ENCODE data around the gene INPP5A.

INPP5A gene

GRCh38 chr10:132615341-132616169, 78.0 kb downstream of the INPP5A start:
- Histone ChIP-seq H3K4me3 (no peak overlapping the region), H3K27ac (no peak overlapping the region)

GRCh38 chr10:132616170-132616995, 78.8 kb downstream of the INPP5A start:
- no peak overlapping the region for H3K4me3 ChIP-seq
- H3K27ac ChIP-seq = no peak overlapping the region

- H3K4me3 ChIP-seq = no peak overlapping the region
- no peak overlapping the region for H3K27ac ChIP-seq
Measured at GRCh38 chr10:132616996-132617736, 79.6 kb downstream of the INPP5A start.

- Histone ChIP-seq H3K4me3 (no peak overlapping the region), H3K27ac (no peak overlapping the region)
Measured at GRCh38 chr10:132617737-132618052, 80.1 kb downstream of the INPP5A start.

- Histone ChIP-seq H3K4me3 (no peak overlapping the region), H3K27ac (no peak overlapping the region)
Measured at GRCh38 chr10:132618158-132618919, 80.8 kb downstream of the INPP5A start.

DNA sequence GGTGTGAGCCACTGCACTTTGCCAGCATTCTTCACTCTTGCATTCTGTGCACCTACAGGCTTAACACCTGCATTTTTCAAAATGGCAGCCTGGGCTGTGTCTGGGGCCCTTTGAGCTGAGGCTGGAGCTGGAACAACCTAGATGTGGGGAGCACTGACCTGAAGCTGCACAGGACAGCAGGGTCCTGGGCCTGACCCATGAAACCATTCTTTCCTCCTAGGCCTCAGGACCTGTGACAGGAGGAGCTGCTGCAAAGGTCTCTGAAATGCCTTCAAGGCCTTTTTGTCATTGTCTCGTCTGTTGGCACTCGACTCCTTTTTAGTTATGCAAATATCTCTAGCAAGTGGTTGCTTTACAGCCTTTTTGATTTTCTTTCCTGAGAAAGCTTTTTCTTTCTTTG, 82.3 kb downstream of the INPP5A start:
- Histone ChIP-seq H3K4me3 (no peak overlapping the region), H3K27ac (no peak overlapping the region)

DNA sequence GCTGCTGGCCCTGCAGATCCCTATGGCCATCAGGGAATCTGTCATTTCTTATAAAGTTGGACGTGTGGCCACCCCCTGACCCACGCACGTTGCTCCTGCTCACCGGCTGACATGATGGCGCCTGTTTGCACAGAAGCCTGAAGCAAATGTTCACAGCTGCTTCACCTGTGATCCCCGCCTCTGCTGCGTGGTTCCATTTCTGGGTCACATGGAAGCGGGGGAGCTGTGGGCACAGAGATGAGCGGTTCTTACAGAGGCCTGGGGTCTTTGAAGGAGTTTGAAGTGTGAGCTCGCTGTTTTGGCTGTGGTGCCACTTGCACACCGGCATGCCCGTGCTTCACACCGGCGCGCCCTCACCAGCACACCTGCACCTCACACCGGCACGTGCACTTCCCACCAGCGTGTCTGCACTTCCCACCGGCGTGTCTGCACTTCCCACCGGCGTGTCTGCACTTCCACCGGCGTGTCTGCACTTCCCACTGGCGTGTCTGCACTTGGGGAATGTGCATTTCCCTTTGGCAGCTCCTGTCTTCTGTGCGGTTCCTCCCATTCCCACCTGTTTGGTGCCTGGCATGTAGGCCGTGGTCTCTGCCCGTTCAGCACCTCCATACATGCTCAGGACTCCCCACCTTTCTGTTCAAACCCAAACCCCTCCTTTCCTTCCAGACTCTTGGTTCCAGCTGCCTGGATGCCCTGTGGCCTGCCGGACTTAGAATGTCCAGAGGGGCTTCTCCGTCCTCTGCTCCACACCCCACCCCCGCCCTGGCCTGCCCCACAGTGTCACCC, 86.7 kb downstream of the INPP5A start:
- no peak overlapping the region for H3K4me3 ChIP-seq
- peak overlapping the region in 8 of 21 experiments; percentile 29 to 67 (median 56) for H3K27ac ChIP-seq

GRCh38 chr10:132624847-132625471, 87.4 kb downstream of the INPP5A start:
- Histone ChIP-seq H3K4me3 (no peak overlapping the region), H3K27ac (peak overlapping the region in 9 of 21 experiments; percentile 29 to 67 (median 54))

DNA sequence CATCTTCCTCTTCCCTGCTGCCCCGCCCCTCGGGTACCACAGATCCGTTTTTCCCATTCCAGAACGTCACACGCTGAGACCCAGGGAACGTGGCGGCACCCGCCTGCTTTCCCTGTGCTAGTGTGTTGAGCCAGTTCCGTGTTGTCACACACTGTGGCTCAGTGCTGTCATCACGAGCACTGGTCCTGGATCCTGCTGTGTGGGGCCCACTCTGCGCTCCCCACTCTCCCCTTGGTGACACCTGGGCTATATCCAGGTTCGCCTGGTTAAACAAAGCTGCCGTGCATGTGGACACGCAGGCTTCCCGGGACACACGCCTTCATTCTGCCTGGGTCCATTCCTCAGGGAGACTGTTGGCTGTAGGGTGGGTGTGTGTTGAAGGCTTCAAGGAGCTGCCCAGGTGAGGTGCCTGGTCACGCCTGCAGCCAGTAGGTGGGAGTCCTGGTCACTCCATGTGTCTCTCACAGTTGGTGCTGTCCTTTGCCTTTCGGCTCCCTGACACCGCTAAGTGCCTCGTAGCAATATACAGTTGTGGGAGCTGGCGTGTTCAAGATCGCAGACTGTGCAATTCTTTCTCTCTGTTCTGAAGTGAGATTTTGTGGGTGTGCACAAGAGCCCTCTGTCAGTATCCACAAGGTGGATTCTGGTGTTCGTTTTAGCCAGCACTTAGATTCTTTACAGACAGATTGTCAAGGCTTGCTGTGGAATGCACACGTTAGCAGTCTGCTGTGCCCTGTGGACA, 88.6 kb downstream of the INPP5A start:
- H3K4me3 ChIP-seq = no peak overlapping the region
- peak overlapping the region in 1 of 21 experiments; percentile 67 for H3K27ac ChIP-seq

GRCh38 chr10:132626761-132627665, 89.4 kb downstream of the INPP5A start:
- no peak overlapping the region for H3K4me3 ChIP-seq
- peak overlapping the region in 4 of 21 experiments; percentile 59 to 75 (median 70) for H3K27ac ChIP-seq

DNA sequence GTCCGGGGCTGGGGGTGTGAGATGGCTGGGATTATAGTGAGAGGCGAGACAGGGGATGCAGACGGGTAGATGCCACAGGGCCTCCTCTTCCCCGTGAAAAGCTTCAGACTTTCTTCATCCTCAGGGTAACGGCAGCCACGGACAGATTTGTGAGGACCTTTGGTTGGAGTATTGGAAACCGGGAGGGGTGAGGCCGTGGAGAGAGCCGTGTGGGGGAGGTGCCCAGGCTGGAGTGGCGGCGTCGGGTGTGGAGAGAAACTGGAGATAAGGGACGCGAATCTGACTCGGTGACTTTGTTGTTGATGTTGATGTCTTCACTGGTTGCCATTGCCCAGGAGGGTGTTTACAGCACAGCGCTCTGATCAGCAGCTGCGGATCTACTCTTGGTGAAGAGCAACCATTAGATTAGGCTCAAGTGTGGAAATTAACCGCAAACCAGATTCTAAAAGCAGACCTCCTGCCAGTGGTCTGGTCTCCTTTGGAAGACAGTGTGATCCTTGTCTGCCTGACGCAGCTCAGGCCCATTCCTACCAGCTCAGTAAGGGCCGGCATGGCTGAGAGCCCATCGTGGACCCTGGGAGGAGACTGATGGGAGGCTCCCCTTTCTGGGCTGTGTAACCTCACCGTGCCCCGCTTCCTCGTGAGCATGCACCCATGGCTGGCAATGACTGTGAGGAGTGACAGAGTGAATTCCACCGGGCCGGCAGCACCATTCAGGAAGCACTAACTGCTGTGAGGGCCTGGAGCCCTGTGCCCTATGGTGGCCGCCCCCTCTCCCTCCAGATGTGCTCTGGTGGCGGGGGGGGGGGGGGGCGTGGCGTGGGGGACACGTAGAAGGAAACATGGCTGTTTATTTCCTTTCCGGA, 90.3 kb downstream of the INPP5A start:
- Histone ChIP-seq H3K4me3 (no peak overlapping the region), H3K27ac (peak overlapping the region in 13 of 21 experiments; percentile 23 to 75 (median 62))

DNA sequence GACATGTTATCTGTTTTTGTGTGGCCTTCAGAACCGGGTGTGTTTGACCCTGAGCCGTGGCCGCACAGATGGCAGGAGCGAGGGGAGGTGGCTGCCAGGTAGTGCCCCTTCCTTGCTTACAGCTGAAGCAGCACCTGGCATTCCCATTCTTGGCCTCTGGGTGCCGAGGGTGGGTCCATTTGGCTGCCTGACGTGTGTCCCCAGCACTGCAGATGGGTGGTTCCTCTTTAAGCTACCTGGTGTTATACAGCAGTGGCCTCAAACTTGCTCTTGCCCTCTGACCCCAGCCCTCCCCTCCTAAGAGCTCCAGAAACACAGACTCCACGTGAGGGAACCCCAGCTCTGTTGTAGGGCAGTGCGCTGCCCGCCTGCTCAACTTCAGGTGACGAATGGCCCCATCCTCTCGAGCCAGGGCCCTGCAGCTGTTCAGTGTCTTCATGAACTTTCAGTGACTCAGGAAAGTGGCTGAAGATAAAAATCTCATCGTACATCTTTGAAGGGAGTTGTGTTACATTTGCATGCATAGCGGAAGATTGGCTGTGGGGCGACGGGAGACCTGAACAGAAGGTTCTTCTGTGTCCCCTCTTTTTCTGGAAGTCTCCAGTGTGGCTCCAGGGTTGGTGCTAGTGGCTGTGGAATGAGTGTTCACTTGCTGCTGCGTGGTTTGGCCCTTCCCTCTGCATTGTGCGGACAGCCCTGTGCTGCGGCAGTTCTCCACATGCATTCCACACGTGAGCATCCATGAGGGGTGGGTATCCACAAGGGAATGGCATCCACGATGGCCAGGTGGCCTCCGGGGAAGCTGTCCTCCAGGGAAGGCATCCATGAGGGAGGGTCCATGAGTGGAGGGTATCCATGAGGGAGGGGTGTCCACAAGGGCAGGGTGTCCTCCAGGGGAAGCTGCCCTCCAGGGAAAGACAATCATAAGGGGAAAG, 91.6 kb downstream of the INPP5A start:
- H3K4me3 ChIP-seq = no peak overlapping the region
- peak overlapping the region in 8 of 21 experiments; percentile 15 to 75 (median 56) for H3K27ac ChIP-seq

- Histone ChIP-seq H3K27ac (peak overlapping the region in 1 of 21 experiments; percentile 77), H3K4me3 (no peak overlapping the region)
Measured at GRCh38 chr10:132630156-132630555, 92.6 kb downstream of the INPP5A start.

DNA sequence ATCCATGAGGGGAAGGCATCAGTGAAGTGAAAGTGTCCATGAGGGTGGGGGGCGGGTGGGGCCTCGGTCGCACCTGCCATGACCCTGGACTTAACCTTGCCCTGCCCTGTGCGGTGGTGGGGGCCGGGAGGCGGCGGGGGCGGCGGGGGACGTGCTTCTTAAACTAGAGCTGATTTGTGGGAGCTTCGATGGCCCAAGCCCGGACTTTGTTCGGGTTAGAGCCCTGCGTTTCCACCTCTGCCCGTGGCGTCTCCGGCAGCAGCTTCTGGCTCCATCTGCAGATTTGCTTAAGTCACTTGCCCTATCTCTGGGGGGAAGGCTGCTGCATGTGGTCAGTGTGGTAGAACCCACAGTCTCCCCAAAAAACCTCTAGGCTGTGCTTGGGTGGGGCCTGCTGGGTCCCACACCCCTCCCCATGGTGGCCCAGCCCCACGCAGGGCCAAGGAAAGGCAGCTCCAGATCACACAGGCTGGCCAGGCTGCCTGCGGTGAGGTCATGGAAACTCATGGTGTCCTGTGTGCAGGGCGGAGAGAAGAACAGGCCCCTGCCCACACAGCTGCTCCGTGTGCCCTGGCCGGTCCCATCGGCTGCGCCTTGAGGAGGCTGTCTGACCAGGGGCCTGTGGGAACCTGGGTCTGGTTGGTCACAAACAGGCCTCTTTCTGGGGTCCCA, 93.2 kb downstream of the INPP5A start:
- Histone ChIP-seq H3K27ac (peak overlapping the region in 11 of 21 experiments; percentile 14 to 80 (median 43)), H3K4me3 (no peak overlapping the region)

Data from skin epidermis (tissue), 12 donors.